ENCODE data around the gene HPS1. TPM values are rescaled to one million over a fixed set of nuclear protein-coding genes. Genes with fewer than 3 reads are reported as not detected.

Gene HPS1
- total and polyA plus RNA-seq, 7 donors: 11.5 to 29.1 (median 15.6) TPM

DNA sequence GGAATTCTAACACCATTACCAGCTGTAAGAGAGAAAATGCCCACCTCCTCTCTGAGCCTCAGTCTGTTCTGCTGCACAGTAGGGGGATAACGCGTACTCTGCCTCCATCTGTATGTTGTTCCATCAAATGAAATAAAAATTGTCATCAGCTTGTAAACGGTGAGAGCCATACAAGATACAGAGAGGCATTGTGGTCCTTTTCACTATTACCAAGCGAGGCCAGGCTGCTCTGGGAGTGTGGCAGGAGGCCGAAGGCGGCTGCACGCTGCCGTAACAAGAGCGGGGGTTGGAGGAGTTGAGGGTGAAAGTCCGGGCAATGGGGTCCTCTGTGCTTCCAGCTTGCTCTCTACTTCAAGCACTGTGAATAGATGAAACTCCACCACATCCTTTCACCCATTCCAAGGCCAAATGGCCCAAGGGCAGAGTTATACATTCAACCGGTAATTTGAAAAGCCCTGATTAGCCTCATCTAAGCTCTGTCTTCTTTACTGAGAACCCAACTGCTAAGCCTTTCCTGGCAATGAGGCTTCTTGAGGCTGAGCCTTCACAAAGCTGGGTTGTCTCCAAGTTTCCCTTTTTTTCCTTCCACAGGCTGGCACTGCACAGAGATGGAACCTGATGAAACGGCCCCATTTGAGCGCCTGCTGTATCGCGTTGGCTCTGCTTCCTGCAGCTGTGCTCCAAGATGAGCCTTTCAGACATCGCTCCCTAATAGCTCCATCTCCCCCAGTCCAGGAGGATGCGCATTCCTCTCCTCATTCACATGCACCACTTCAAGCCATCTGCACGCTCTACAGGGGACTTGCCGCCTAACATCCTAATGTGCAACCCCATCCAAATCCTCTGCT lies 78.9 kb downstream of the HPS1 start:
- Histone ChIP-seq H3K27ac (no peak overlapping the region), H3K4me3 (no peak overlapping the region), H3K9me3 (no peaks in the 10 kb centered on the region), H3K4me1 (no peaks in the 10 kb centered on the region), H3K36me3 (ENCODE audit: insufficient read depth in 1 of 2, low read depth in 1 of 2) (no peaks in the 10 kb centered on the region), H3K27me3 (ENCODE audit: insufficient read depth in 3 of 3, low read length in 2 of 3) (no peaks in the 10 kb centered on the region)
- DNase-seq: no peak
- 54 to 66% (median 55%) methylated on average over 19 of the region's 19 CpGs for WGBS, 3 donors
- ATAC-seq: no peak
- TF ChIP-seq, protein P1, sequence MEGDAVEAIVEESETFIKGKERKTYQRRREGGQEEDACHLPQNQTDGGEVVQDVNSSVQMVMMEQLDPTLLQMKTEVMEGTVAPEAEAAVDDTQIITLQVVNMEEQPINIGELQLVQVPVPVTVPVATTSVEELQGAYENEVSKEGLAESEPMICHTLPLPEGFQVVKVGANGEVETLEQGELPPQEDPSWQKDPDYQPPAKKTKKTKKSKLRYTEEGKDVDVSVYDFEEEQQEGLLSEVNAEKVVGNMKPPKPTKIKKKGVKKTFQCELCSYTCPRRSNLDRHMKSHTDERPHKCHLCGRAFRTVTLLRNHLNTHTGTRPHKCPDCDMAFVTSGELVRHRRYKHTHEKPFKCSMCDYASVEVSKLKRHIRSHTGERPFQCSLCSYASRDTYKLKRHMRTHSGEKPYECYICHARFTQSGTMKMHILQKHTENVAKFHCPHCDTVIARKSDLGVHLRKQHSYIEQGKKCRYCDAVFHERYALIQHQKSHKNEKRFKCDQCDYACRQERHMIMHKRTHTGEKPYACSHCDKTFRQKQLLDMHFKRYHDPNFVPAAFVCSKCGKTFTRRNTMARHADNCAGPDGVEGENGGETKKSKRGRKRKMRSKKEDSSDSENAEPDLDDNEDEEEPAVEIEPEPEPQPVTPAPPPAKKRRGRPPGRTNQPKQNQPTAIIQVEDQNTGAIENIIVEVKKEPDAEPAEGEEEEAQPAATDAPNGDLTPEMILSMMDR (IDR thresholded peaks at IDR 0.05): no peak
- intact Hi-C loops (cut with DNase I): no loop called here

Other genes starting within 250 kb of the HPS1 start
- gene LOXL4, start 178.7 kb downstream of the HPS1 start, total RNA-seq: 10 to 100 TPM in 3 of 4 donors, 1 to 10 TPM in 1; 5.7 to 26.3 (median 12.5) TPM
- gene LOXL4, start 178.7 kb downstream of the HPS1 start, polyA plus RNA-seq: 1 to 10 TPM; 2.9 to 7.4 (median 3.0) TPM
- gene PYROXD2, start 31.8 kb downstream of the HPS1 start, total RNA-seq: 10 to 100 TPM in 1 of 4 donors, 1 to 10 TPM in 3; 1.7 to 13.2 (median 3.8) TPM
- gene PYROXD2, start 31.8 kb downstream of the HPS1 start, polyA plus RNA-seq: 1 to 10 TPM in 2 of 3 donors, under 1 TPM in 1; 0.46 to 1.6 (median 1.2) TPM